PC-3 (cell line): ENCODE results near the gene RABGAP1L.

Source experiments
- EZH2 ChIP-seq: fragments of 300-600 bp; sonication (generic); IDR thresholded peaks from one replicate; pipeline ENCODE4 v1.6.1; 2017; ENCODE audit warnings: antibody characterized with exemption, mild to moderate bottlenecking, low read length; ENCODE audit not compliant: unreplicated experiment
- EZH2phosphoT487 ChIP-seq: fragments of 300-600 bp; sonication (generic); IDR thresholded peaks from 2 replicates; pipeline ENCODE4 v1.6.1; 2018; ENCODE audit warnings: mild to moderate bottlenecking, antibody characterized with exemption, low read length, borderline replicate concordance
- TF ChIP-seq, protein P1 (sequence below): fragments of 300-600 bp; sonication (generic); conservative IDR thresholded peaks from 2 replicates; pipeline ENCODE4 v1.5.1; 2017; ENCODE audit warnings: antibody characterized with exemption, low read depth, mild to moderate bottlenecking, low read length

DNA sequence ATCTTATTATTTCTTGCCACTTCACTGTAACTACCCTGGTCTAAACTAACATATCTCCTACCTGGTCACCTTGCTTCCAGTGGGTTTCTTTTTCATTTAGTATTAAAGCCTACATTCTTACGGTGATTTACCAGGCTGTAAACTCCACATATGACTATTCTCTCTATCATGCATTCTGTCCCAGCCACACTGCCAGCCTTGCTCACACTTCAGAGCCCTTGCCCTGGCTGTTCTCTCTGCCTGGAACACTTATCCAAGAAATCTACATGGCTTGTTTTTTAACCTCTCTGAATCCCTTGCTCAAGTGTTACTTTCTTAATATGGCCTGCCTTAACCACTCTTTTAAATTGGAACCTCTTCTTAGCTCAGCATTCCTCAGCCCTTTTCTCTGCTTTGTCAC lies 501.2 kb downstream of the RABGAP1L start:
- TF ChIP-seq, protein P1, sequence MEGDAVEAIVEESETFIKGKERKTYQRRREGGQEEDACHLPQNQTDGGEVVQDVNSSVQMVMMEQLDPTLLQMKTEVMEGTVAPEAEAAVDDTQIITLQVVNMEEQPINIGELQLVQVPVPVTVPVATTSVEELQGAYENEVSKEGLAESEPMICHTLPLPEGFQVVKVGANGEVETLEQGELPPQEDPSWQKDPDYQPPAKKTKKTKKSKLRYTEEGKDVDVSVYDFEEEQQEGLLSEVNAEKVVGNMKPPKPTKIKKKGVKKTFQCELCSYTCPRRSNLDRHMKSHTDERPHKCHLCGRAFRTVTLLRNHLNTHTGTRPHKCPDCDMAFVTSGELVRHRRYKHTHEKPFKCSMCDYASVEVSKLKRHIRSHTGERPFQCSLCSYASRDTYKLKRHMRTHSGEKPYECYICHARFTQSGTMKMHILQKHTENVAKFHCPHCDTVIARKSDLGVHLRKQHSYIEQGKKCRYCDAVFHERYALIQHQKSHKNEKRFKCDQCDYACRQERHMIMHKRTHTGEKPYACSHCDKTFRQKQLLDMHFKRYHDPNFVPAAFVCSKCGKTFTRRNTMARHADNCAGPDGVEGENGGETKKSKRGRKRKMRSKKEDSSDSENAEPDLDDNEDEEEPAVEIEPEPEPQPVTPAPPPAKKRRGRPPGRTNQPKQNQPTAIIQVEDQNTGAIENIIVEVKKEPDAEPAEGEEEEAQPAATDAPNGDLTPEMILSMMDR = no peak
- TF ChIP-seq EZH2phosphoT487 (no peak), EZH2 (no peak)
